ENCODE measurements around the gene CLTC.
"Not testable (repeated sequence)": the region's sequence is repeated elsewhere in the genome, so short reads cannot be mapped to it uniquely, and the experiment has no call there.

CLTC gene

DNA sequence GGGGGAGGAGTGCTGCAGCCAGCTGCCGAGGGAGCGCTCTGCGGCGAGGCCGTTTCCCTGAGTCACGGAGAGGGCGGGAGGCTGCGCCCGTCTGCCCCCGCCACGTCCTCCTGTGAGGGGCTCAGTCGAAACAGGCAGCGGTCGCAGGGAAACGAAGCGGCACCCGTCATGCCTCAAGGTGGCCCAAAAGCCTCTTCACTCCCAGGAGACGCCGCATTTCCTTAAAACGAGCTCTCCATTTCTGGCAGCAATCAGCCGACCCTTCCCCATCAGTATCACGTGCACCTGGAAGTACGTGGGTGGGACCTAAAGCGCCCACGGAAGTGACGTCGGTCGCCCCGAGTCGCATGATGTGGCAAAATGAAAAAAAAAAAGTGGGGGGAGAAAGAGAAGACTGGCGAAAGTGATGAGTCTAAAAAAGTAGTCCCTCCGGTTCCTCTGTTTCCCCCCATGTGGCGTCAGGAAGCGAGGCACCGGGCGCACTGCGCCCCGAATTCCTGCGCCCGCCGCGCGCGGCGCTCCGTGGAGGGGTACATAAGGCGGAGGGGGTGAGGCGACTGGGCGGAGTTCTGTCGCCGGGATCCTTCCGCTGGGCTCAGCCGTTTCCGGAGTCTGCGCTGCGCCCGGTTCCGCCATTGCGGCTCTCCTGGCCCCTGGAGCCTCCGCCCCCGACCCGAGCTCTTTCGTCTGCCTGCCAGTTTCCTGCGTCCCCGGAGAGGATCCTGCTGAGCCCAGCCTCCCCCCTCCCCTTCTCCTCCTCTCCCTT, at the start of gene CLTC:
Gene CLTC (plus strand): TSS at position 598 of the 766 bp plus-strand sequence. CDS start 237 bp downstream, outside the sequence.
- peak; percentile 93 for DNase-seq

DNA sequence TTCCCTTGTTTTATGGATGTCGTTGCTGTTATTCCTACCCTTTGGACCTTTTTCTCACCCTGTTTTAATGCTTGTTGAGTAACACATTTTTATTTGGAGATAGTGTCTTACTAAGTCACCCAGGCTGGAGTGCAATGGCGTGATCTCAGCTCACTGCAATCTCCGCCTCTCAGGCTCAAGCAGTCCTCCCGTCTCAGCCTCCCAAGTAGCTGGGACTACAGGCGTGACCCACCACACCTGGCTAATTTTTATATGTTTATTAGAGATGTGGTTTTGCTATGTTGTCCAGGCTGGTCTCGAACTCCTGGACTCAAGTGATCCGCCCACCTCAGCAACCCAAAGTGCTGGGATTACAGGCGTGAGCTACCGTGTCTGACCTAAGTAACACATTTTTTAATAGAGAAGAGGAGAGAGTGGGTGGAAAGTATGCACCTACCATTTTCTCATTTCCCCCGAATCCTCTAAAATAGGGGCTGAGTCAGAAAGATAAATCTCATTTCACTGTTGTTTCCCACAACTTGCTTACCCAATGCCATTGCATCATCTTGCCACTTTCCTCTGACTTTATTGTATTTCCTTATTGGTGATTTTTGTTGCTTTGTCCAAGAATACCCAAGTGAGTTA, 47.3 kb upstream of the CLTC start:
- DNase-seq = no peak

DNA sequence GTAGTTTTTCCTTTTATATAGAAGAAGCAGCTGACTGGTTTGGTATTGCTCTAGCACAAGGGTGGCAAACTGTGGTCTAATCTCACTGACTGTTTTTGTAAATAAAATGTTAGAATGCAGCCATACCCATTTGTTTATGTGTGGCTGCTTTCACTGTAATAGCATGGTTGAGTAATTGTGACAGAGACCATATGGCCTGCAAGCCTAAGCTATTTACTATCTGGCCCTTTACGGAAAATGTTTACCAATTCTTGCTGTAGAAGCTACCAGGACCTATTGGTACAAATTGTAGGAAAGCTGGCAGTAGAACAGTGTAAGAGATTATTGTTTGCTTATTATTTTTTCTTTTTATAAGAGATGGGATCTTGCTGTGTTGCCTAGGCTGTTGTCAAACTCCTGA, 35.5 kb upstream of the CLTC start:
- not testable (repeated sequence) for DNase-seq

DNA sequence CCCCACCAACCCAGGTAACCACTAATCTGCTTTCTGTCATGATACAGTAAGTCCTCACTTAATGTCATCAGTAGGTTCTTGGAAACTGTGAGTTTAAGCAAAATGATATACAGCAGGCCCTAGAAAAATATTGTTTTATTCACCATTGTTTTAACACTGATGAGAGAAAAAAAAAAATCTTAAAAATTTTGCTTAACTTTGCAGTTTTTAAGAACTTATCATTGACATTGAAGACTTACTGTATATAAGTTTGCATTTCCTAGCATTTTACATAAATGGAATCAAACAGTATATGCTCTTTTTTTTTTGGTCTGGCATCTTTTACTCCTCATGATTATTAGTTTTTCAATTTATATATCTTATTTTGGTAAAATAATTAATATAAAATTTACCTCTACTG, 19.5 kb upstream of the CLTC start:
- no peak for DNase-seq

DNA sequence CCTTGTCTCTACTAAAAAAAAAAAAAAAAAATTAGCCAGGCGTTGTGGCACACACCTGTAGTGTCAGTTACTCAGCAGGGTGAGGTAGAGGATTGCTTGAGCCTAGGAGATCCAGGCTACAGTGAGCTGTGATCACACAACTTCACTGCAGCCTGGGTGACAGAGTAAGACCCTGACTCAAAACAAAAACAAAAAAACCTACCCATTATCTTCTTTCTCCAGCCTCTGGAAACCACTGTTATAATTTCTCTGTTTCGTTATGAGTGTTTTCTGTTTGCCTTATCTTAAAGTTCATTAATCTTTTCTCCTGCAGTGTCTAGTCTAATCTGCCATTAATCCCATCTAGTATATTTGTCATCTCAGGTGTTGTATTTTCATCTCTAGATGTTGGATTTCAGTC, 18.6 kb upstream of the CLTC start:
- no peak for DNase-seq

DNA sequence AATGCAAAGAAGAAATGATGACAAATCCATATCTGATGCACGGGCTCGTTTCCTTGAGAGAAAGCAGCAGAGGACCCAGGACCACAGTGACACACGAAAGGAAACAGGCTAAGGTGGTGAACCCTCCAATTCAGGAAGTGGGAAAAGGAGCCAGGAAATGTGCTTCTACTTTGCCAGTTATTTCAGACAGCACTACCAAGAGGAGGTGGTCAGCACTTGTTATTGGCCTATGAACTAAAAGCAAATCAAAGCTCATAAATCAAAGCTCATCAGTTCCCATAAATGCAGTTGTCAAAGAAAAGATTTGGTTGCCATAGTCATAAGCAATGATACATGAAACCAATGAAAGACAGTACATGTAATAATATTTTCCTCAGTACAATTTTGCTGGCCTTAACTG, 12.6 kb upstream of the CLTC start:
- DNase-seq = no peak

DNA sequence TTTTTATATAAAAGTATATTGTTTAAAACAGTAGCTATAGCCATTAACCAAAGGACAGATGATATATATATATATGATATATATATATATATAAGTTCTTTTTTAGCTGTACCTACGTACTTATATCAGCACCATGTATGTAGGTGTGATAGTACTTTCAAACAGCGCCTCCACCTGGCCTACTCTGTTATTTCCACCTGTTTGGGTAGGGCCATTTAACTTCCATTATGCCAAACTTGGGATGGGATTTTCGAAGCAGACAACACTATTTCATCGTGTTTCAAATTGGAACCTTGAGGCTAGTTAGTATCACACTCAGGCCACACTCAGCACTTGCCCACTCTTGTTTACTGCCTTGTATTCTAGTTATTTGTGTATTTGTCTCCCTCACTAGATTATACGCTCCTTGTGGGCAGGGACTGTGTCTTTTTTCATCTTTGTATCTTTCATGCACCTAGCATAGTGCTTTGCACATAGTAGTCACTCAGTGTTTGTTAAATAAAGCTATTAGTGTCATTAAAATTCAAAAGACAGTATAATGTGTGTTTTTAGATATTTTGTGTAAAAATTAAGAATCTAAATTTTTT, 11.8 kb upstream of the CLTC start:
- peak in 1 of 2 donors; percentile 22 for DNase-seq

DNA sequence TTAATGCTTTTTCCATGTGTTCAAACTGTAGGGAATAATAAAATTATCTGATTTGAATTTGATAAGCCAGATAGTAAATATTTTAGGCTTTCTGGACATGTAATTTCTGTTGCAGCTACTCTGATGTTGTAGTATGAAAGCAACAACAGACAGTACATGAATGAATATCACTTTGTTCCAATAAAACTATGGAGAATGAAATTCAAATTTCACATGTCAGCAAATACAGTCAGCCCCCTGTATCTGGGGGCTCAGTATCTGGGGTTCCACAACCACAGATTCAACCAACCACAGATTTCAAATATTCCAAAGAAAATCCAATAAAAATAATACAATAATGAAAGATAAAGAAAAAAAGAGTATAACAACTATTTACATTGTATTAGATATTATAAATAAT, 8.2 kb upstream of the CLTC start:
- DNase-seq = no peak

DNA sequence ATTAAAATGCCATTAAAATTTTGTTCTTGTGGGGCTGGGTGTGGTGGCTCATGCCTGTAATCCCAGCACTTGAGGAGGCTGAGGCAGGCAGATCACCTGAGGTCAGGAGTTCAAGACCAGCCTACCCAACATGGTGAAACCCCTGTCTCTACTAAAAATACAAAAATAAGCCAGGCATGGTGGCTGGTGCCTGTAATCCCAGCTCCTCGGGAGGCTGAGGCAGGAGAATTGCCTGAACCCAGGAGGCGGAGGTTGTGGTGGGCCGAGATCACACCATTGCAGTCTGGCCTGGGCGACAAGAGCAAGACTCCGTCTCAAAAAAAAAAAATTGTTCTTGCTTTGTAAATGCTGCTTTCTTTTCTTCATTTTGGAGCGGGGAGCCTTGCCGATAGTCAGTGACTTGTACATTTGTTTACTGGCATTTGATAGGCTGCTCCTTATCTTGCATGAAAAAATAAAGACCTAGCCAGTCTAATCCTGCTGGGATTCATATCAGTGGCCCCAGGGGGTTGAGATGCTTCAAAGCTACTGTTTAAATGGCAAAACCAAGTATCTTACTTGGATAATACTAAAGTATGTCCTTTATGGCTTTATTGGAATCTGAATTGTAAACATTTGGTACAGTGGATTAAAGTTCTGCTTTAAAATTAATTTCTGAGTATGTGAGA, 3.3 kb upstream of the CLTC start:
- no peak for DNase-seq

DNA sequence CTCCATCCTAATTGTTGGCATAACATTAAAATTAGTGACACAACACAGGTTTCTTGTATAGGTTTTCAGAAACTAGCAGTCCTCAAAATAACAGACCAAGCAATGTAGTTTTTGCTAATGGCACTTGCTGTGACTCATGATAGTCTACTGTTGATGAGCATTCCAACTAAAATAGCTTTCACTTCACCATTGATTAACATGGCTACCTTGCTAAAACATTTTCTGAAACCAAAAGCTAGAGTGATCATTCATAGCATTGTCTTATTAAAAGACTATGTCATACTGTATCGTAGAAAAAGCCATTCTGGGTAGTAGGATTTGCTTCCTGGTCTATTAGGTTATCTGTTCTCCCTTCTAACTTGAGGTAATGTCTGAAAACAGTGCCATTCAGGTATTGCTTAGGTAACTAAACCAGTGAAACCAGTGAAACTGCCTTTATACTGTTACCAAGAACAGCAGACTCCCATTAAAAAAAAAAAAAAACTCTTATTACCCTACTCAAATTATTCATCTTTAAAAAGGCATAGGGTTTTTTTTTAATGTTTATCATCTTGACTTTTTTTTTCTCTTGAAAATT, 2.5 kb upstream of the CLTC start:
- no peak for DNase-seq

DNA sequence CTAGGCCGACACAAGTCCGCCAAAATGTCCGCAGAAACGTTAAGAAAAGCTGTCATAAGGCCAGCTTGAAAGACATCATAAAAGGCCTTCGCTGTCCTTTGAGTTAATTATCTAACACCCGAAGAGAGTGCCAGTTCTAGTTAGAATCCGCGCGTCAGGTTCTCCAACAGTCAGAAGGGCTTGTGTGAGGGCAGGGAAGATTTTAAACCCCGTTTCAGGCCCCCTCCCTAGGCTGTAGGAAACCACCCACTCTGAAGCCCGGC, 729 bp upstream of the CLTC start:
- DNase-seq = no peak

DNA sequence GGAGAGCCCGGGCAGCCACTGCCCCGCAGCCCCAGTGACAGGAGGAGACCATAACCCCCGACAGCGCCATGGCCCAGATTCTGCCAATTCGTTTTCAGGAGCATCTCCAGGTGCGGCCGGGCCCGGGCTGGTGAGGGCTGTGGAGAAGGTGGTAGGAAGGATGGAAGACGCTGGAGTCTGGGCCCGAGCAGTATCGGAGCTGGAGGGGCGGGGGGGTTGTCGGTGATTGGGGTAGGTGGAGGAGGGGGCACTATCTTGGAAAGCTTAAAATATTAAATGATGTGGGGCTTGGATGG, 317 bp downstream of the CLTC start:
- no peak for DNase-seq

DNA sequence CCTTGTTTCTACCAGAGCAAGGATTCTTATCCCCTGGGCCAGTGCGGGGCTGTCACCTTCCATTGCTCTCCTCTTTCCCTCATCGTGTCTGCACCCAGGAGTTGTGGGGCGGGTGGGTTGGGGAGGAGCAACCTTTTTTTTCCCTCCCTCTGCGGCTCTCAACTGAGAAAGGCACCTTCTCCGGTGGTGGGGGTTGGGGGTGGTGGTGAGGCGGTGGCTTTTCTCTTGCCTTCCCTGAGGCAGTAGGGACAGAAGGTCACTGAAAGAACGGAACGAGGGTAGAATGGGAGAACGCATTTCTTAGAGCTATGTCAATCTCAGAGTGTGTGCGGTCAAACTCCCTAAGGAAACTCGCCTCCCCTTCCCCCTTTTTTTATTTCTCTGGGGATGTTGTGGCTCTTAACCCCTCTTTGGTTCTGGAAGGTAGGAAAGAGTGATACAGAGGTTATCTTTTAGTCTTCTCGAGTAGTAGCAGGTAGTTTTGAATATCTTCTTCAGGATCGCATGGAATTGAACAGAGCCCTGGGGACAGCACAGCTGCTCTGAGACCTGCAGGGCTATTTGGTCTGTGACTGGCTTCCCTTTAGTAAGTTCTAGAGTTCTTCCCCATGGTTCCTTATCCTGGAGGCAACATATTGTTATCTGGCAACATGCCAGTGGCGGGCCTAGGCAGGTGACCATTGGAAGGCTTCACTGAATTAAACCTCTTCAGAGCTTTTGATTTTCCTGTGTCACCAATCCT, 994 bp downstream of the CLTC start:
- peak; percentile 48 to 66 for DNase-seq

DNA sequence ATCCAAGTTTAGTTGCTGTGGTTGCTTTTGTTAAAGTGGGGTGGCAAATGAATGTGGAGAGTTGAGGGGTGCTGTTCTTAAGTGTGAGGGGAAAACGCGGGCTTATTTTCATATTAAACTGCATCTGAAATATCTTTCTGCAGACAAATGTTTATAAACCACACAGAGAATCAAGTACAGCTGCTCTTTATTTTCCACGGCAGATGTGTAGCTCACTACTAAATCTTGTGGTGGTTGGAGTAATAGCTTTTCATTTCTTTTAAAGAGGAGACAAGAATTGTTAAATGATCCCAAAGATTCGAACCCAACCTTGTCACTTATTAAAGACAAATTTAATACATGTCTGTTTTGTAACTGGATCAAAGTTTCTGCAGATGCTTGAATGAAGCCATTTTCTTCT, 2.1 kb downstream of the CLTC start:
- no peak for DNase-seq

DNA sequence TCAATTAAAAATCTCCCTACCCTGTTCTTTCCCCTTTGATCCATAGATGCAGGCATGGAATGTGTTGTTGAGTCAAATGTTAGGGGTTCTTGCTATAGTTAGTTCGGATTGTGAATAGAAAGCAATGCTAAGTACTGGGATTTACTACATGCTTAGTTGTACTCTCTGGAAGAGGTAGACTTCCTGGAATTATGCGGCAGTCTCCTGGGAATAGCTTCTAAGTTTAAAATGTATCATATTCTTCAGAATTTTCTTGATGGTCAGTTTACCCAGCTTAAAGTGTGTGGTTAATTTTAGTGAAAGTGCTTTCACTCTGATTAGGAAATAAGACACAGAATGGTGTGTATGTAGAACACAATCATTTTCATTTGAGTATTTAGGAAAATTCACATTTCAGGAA, 3.5 kb downstream of the CLTC start:
- no peak for DNase-seq

DNA sequence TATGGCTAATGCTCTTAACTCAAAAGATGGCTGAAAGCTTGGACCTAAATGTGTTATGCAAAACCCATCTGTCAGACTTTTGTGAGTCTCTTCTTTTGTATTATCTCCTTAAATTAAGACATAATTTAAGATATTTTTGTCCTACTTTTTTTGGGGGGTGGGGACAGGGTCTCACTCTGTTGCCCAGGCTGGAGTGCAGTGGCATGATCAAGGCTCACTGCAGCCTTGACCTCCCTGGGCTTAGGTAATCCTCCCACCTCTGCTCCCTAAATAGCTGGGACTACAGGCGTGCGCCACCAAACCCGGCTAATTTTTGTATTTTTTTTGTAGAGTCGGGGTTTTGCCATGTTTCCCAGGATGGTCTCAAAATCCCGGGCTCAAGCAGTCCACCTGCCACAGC, 7.1 kb downstream of the CLTC start:
- DNase-seq = no peak

DNA sequence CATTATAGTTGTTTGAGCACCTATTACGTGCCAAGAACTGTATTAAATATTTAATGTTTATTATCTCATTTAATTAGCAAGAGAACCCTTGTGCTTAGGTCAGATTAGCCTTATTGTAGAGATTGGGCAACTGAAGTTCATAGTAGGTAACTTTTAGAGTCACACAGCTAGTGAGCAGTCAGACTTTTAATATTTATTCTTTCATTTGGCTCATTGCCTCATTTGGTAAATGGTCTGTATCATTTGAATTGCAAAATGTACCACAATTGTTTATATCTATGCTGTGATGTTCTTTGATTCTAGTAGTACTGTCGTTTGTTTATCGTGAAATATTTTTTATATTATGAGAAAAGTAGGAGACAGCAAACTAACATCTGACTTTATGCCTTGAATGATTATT, 7.6 kb downstream of the CLTC start:
- DNase-seq = no peak

DNA sequence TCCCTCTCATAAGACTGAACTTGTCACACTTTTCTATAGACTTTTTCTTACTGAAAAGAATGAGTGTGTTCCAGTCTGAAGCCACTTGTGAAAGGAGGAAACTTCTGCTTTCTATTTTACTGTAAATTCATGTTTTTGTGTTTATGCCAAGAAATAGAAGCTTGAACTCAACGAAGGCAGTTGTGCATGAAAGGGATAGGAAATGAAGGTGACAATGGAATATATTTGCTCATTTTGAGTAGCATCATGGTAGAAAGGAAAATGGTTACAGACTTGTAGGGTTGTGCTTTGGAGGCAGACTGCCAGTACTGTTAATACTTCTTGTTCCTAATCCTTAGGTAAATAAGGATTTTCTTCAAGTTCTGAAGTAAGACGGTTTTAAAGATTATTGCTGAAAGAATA, 8.1 kb downstream of the CLTC start:
- DNase-seq = no peak

DNA sequence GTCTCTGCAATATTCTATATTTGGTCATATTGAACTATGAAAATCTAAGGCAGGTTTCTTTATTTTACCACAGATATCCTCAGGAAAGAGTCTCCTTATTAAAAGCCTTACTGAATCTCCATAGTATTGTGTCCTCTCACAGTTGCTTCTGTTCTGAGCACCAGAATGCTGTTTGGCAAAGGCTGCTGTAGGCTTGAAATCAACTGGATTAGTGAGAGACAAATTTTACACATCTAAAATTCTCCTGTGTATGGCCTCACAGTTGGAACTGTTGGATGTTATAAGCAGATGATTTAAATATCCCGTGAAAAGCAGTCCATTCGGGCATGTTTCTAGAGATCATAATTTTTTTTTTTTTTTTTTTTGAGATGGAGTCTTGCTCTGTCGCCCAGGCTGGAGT, 9.5 kb downstream of the CLTC start:
- DNase-seq = no peak

DNA sequence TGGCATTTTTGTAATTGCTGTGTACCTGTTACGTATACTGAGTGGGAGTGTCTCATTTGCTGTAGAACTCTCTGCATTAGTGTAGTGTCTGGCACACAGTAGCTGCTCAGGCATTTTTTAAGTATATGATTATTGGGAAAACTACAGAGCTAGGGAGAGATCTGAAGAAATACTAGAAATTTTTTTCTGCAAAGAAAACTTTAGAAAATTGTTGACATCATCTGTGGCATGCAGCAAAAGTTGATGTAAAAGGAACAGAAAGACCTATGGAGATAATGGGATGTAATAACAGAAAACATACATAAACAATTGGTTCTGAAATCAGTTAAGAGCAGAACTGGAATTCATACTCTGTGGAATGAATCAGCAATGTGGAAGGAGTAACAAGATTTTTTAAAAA, 11.6 kb downstream of the CLTC start:
- DNase-seq = no peak

DNA sequence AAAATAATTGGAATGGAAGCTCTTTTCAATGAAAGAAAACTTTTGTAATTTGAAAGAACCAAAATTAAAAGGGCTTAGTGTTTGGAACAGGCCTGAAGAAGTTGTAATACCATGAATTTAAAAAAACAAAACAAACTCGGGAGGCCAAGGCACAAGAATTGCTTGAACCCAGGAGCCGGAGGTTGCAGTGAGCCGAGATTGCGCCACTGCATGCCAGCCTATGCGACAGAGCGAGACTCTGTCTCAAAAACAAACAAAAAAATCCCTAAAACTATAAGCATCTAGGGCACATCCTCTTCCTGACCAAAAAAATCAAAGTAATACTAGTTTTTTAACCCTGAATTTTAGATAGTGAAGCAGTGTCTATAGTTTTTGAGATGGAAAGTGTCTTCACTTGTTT, 12.7 kb downstream of the CLTC start:
- no peak for DNase-seq

DNA sequence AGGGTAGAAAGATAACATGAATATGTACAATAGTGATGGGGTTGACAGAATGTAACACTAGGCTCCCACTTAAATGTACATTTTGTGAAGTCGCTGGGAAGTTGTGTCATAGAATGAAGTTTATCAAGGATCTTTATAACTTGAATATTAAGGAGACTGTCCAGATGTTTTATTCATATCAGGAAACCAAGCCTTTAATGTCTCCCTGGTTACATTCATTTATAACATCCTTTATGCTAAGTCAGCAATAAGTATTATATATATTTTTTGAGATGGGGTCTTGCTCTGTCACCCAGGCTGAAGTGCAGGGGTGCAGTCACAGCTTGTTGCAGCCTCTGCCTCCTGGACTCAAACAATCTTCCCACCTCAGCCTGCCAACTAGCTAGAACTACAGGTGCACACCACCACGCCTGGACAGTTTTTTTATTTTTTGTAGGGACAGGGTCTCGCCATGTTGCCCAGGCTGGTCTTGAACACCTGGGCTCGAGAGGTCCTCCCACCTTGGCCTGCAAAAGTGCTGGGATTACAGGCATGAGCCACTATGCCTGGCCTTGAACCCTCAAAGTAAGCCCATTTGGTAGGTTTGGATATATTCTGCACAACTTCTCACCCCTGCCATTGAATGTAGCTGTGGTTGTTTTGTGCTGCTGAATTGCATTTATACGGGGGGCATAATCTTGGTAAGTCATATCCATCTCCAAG, 14.1 kb downstream of the CLTC start:
- no peak for DNase-seq

Data from CD4-positive, alpha-beta T cell treated with Interleukin-4 for 1 hour (primary cell).